Amniotic stem cell (primary cell): ENCODE data around the gene RGS14.
"Not testable (repeated sequence)": the region's sequence is repeated elsewhere in the genome, so short reads cannot be mapped to it uniquely, and the experiment has no call there.

Source experiments
- DNase-seq: peaks from one replicate; lab custom pipeline; 2025; lab: John Stamatoyannopoulos, UW

Gene RGS14

GRCh38 chr5:177403792-177404640 lies 46.3 kb downstream of the RGS14 start:
- DNase-seq: peak; percentile 33

GRCh38 chr5:177404641-177405179 lies 47.0 kb downstream of the RGS14 start:
- DNase-seq: no peak

GRCh38 chr5:177405312-177405711 lies 47.6 kb downstream of the RGS14 start:
- no peak for DNase-seq

GRCh38 chr5:177405805-177406204 lies 48.1 kb downstream of the RGS14 start:
- DNase-seq: no peak

- DNase-seq: no peak
Measured at GRCh38 chr5:177409043-177409801, 51.5 kb downstream of the RGS14 start, which contains the start of gene F12. Gene F12, minus strand, starts transcription at chr5:177409564. Its CDS starts 37 bp downstream, at chr5:177409527.

- DNase-seq: no peak
Measured at GRCh38 chr5:177410575-177410974, 52.9 kb downstream of the RGS14 start.

GRCh38 chr5:177412603-177413233 lies 55.0 kb downstream of the RGS14 start:
- DNase-seq: no peak

DNA sequence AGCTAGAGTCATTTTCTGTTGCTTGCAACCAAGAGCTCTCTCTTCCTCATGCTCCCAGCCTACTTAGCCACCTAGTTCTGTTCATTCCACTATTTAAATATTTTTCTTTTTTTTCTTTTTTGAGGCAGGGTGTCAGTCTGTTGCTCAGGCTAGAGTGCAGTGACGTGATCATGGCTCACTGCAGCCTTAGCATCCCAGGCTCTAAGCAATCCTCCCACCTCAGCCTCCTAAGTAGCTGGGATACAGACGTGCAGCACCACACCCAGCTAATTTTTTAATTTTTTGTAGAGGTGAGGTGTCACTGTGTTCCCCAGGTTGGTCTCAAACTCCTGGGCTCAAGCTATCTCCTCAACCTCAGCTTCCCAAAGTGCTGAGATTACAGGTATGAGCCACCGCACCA lies 56.8 kb downstream of the RGS14 start:
- no peak for DNase-seq

- not testable (repeated sequence) for DNase-seq
Measured at GRCh38 chr5:177417081-177417480, 59.4 kb downstream of the RGS14 start.

GRCh38 chr5:177419046-177419445 lies 61.3 kb downstream of the RGS14 start:
- no peak for DNase-seq

GRCh38 chr5:177420472-177420871 lies 62.7 kb downstream of the RGS14 start:
- not testable (repeated sequence) for DNase-seq

- DNase-seq: no peak
Measured at GRCh38 chr5:177421062-177421798, 63.5 kb downstream of the RGS14 start.
